ENCODE measurements around the gene CCZ1B. TPM values are rescaled to one million over a fixed set of nuclear protein-coding genes. Genes with fewer than 3 reads are reported as not detected.
"Not testable (repeated sequence)": the region's sequence is repeated elsewhere in the genome, so short reads cannot be mapped to it uniquely, and the experiment has no call there.

CCZ1B gene
- 47.7 TPM for total RNA-seq (ENCODE audit: unreplicated experiment)
- long read RNA-seq, transcript CCZ1B-201 (15 exons, 2,885 nt) = major isoform, 17 of 20 reads
- long read RNA-seq, partial matches to known transcripts = 1 of 20 reads
- long read RNA-seq, other reads (novel, unspliced or antisense) = 1 of 20 reads

DNA sequence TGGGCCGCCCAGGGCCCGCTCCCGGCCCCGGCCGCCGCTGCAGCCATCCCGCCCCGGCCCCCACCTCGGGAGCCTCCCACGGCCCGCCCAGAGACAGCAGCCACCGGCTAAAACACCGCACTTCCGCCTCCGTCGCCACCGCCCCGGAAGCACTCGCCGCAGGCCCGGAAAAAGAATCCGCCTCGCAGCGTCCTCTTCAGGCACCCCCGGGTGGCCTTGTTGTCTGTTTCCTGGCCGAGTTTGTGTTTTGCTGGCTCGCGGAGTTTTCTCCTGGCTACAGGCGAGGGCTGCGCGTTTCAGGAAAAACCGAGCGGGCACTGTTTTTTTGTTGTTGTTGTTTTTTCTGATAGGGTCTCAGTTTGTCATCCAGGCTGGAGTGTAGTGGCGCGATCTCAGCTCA lies at the start of gene CCZ1B:
Gene CCZ1B, minus strand, starts transcription at position 125 of the 400 bp plus-strand sequence. Its CDS starts 78 bp downstream, at position 47.
- H3K27me3 Mint-ChIP-seq (ENCODE audit: unreplicated experiment); H3K36me3 Mint-ChIP-seq (ENCODE audit: low read depth, unreplicated experiment); H3K9me3 Mint-ChIP-seq (ENCODE audit: unreplicated experiment); H3K4me1 Mint-ChIP-seq (ENCODE audit: unreplicated experiment): not testable (repeated sequence)
- H3K4me3 Mint-ChIP-seq (ENCODE audit: unreplicated experiment) = peak within 1 kb of the TSS; percentile 96
- peak within 1 kb of the TSS; percentile 93 for H3K27ac Mint-ChIP-seq (ENCODE audit: unreplicated experiment)
- DNase-seq (ENCODE audit: low spot score) = peak; percentile 64

GRCh38 chr7:6875022-6875421 lies 48.9 kb upstream of the CCZ1B start:
- not testable (repeated sequence) for H3K9me3 Mint-ChIP-seq (ENCODE audit: unreplicated experiment); H3K36me3 Mint-ChIP-seq (ENCODE audit: low read depth, unreplicated experiment); H3K27me3 Mint-ChIP-seq (ENCODE audit: unreplicated experiment); H3K4me1 Mint-ChIP-seq (ENCODE audit: unreplicated experiment); H3K27ac Mint-ChIP-seq (ENCODE audit: unreplicated experiment); H3K4me3 Mint-ChIP-seq (ENCODE audit: unreplicated experiment); DNase-seq (ENCODE audit: low spot score)

- not testable (repeated sequence) for H3K4me3 Mint-ChIP-seq (ENCODE audit: unreplicated experiment); H3K4me1 Mint-ChIP-seq (ENCODE audit: unreplicated experiment); H3K27me3 Mint-ChIP-seq (ENCODE audit: unreplicated experiment); DNase-seq (ENCODE audit: low spot score); H3K27ac Mint-ChIP-seq (ENCODE audit: unreplicated experiment); H3K36me3 Mint-ChIP-seq (ENCODE audit: low read depth, unreplicated experiment); H3K9me3 Mint-ChIP-seq (ENCODE audit: unreplicated experiment)
Observed at GRCh38 chr7:6872246-6872945, 46.3 kb upstream of the CCZ1B start.

- H3K27me3 Mint-ChIP-seq (ENCODE audit: unreplicated experiment); H3K36me3 Mint-ChIP-seq (ENCODE audit: low read depth, unreplicated experiment); DNase-seq (ENCODE audit: low spot score); H3K9me3 Mint-ChIP-seq (ENCODE audit: unreplicated experiment); H3K27ac Mint-ChIP-seq (ENCODE audit: unreplicated experiment); H3K4me3 Mint-ChIP-seq (ENCODE audit: unreplicated experiment); H3K4me1 Mint-ChIP-seq (ENCODE audit: unreplicated experiment): not testable (repeated sequence)
Observed at GRCh38 chr7:6871421-6872144, 45.5 kb upstream of the CCZ1B start.

GRCh38 chr7:6864751-6865150 lies 38.7 kb upstream of the CCZ1B start:
- DNase-seq (ENCODE audit: low spot score); H3K27me3 Mint-ChIP-seq (ENCODE audit: unreplicated experiment); H3K36me3 Mint-ChIP-seq (ENCODE audit: low read depth, unreplicated experiment); H3K4me1 Mint-ChIP-seq (ENCODE audit: unreplicated experiment); H3K4me3 Mint-ChIP-seq (ENCODE audit: unreplicated experiment); H3K27ac Mint-ChIP-seq (ENCODE audit: unreplicated experiment); H3K9me3 Mint-ChIP-seq (ENCODE audit: unreplicated experiment): not testable (repeated sequence)

- not testable (repeated sequence) for H3K36me3 Mint-ChIP-seq (ENCODE audit: low read depth, unreplicated experiment); DNase-seq (ENCODE audit: low spot score); H3K4me1 Mint-ChIP-seq (ENCODE audit: unreplicated experiment); H3K9me3 Mint-ChIP-seq (ENCODE audit: unreplicated experiment); H3K27ac Mint-ChIP-seq (ENCODE audit: unreplicated experiment); H3K4me3 Mint-ChIP-seq (ENCODE audit: unreplicated experiment); H3K27me3 Mint-ChIP-seq (ENCODE audit: unreplicated experiment)
Observed at GRCh38 chr7:6864188-6864587, 38.1 kb upstream of the CCZ1B start.

DNA sequence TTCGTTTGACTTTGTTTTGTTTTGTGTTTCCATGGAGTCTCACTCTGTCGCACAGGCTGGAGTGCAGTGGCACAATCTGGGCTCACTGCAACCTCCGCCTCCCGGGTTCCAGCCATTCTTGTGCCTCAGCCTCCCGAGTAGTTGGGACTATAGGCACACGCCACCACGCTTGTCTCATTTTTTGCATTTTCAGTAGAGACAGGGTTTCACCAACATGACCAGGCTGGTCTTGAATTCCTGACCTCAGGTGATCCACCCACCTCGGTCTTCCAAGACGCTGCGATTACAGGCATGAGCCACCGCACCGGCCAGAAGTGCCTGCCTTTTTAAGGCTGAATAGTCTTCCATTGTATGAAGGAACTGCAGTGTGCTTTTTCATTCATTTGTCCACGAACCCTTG lies 36.8 kb upstream of the CCZ1B start:
- H3K36me3 Mint-ChIP-seq (ENCODE audit: low read depth, unreplicated experiment); H3K4me3 Mint-ChIP-seq (ENCODE audit: unreplicated experiment): not testable (repeated sequence)

GRCh38 chr7:6857721-6858314 lies 31.7 kb upstream of the CCZ1B start:
- not testable (repeated sequence) for H3K27ac Mint-ChIP-seq (ENCODE audit: unreplicated experiment); H3K9me3 Mint-ChIP-seq (ENCODE audit: unreplicated experiment); H3K27me3 Mint-ChIP-seq (ENCODE audit: unreplicated experiment); H3K4me1 Mint-ChIP-seq (ENCODE audit: unreplicated experiment); H3K36me3 Mint-ChIP-seq (ENCODE audit: low read depth, unreplicated experiment); H3K4me3 Mint-ChIP-seq (ENCODE audit: unreplicated experiment)
- TF ChIP-seq CTCF (IDR thresholded peaks at IDR 0.05; ENCODE audit: unreplicated experiment) = peak; percentile 81
- DNase-seq (ENCODE audit: low spot score) = peak; percentile 70

More for the DNA sequence above, 36.8 kb upstream of the CCZ1B start:
- H3K27ac Mint-ChIP-seq (ENCODE audit: unreplicated experiment); H3K4me1 Mint-ChIP-seq (ENCODE audit: unreplicated experiment); H3K9me3 Mint-ChIP-seq (ENCODE audit: unreplicated experiment); DNase-seq (ENCODE audit: low spot score); H3K27me3 Mint-ChIP-seq (ENCODE audit: unreplicated experiment): not testable (repeated sequence)

DNA sequence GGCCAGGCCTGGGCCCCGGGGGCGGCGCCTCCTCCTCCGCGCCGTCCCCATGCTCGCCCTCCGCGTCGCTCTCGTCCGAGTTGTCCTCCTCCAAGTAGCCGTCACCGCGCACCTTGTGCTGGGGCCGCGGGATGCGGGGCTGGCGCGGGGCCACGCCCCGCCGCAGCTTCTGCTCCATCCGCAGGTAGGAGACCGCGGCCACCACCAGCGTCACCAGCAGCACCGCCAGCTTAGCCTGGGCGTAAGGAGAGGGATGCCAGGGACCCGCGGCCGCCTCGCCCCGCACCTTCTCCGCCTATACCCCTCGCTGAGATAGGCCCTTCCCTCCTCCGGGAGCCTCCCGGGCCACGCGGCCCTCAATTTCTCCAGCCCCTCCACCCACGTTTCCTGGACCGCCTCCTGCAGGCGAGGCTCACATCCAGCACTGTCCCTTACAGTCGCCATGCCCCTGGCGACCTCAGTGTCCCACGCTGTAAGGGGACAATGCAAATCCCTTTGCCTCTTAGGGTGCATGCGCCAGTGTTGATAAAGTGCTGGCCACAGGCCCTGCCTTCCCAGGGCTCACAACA lies 29.6 kb upstream of the CCZ1B start:
- H3K27ac Mint-ChIP-seq (ENCODE audit: unreplicated experiment); H3K4me1 Mint-ChIP-seq (ENCODE audit: unreplicated experiment); H3K9me3 Mint-ChIP-seq (ENCODE audit: unreplicated experiment); DNase-seq (ENCODE audit: low spot score); H3K27me3 Mint-ChIP-seq (ENCODE audit: unreplicated experiment); H3K36me3 Mint-ChIP-seq (ENCODE audit: low read depth, unreplicated experiment): not testable (repeated sequence)
- H3K4me3 Mint-ChIP-seq (ENCODE audit: unreplicated experiment) = peak overlapping the region; percentile 76

GRCh38 chr7:6854747-6855562 lies 28.9 kb upstream of the CCZ1B start:
- H3K4me1 Mint-ChIP-seq (ENCODE audit: unreplicated experiment); H3K27ac Mint-ChIP-seq (ENCODE audit: unreplicated experiment); H3K36me3 Mint-ChIP-seq (ENCODE audit: low read depth, unreplicated experiment); H3K9me3 Mint-ChIP-seq (ENCODE audit: unreplicated experiment); H3K27me3 Mint-ChIP-seq (ENCODE audit: unreplicated experiment): not testable (repeated sequence)
- DNase-seq (ENCODE audit: low spot score) = peak; percentile 32
- peak overlapping the region; percentile 65 for H3K4me3 Mint-ChIP-seq (ENCODE audit: unreplicated experiment)

Measured in endothelial cell (in vitro differentiated cells).